Neutrophil (primary cell): ENCODE results near the gene XXYLT1.

Source experiments
- H3K27ac ChIP-seq: fragments of 200-600 bp; sonication (generic); 2 replicates; pipeline ENCODE4 v1.5.1; 2016; ENCODE audit warnings: mild to moderate bottlenecking, moderate library complexity
- H3K27me3 ChIP-seq: fragments of 200-600 bp; sonication (generic); 2 replicates; pipeline ENCODE4 v1.6.0; 2016; ENCODE audit warnings: mild to moderate bottlenecking
- H3K36me3 ChIP-seq: fragments of 200-600 bp; sonication (generic); 2 replicates; pipeline ENCODE4 v1.5.1; 2017
- H3K4me1 ChIP-seq, 2 experiments: fragments of 200-600 bp in 1 of 2; sonication (generic) in 1 of 2; 1 replicate in 1 of 2; 2 replicates in 1 of 2; pipeline versions ENCODE4 v1.5.1 to v1.6.1; 2013 to 2016; ENCODE audit warnings: low read depth in 1 of 2, low read length in 1 of 2, mild to moderate bottlenecking in 1 of 2, moderate library complexity in 1 of 2; ENCODE audit not compliant: control insufficient read depth in 1 of 2, insufficient read depth in 1 of 2
- H3K4me3 ChIP-seq, 2 experiments: fragments of 200-600 bp in 1 of 2; sonication (generic) in 1 of 2; 1 replicate in 1 of 2; 2 replicates in 1 of 2; pipeline ENCODE4 v1.5.1; 2013 to 2016; ENCODE audit warnings: low read depth in 1 of 2, low read length in 1 of 2, mild to moderate bottlenecking in 1 of 2, moderate library complexity in 1 of 2
- H3K9me3 ChIP-seq: fragments of 200-600 bp; sonication (generic); 2 replicates; pipeline ENCODE4 v1.5.1; 2016
- CTCF ChIP-seq: fragments of 200-600 bp; sonication (generic); IDR thresholded peaks from 2 replicates; pipeline ENCODE4 v1.5.1; 2016; ENCODE audit warnings: antibody characterized with exemption

Gene XXYLT1

DNA sequence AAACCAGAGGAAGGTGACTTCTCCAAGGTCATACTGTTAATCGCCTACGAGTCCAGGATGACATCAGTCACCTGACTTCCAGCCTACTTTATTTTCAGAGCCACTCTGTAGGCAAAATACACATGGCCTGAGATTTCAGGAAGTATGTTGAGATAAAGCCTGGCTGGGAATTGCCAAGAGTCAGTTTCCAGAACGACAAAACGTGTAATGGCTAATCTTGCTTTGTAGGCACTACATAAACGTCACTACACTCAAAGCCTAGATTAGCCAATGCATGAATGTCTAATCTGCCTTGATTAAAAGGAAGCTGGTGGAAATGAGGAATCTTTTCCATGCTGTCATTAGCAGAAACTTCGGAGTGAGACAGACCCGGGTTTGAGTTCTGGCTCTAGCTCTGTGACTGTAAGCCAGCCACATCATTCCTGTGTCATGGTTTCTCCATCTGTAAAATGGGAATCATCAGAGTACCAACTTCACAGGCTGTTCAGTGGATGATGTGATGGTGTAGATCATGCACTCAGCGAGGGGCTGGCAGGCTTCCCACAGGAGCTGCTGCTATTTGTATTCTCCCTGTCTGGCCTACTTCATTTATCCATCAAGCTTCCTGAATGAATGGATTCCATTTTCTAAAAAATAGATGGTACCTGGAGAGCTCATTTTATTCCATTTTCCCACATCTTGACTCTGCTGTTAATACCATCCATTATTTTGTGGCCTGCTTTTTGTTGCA is 241.9 kb downstream of the XXYLT1 start:
- no peak overlapping the region for H3K27ac ChIP-seq
- H3K4me1 ChIP-seq: no peaks in the 10 kb centered on the region
- no peaks in the 10 kb centered on the region for H3K27me3 ChIP-seq
- no peak overlapping the region for H3K4me3 ChIP-seq
- no peaks in the 10 kb centered on the region for H3K36me3 ChIP-seq
- no peaks in the 10 kb centered on the region for H3K9me3 ChIP-seq
- TF ChIP-seq CTCF: no peak

DNA sequence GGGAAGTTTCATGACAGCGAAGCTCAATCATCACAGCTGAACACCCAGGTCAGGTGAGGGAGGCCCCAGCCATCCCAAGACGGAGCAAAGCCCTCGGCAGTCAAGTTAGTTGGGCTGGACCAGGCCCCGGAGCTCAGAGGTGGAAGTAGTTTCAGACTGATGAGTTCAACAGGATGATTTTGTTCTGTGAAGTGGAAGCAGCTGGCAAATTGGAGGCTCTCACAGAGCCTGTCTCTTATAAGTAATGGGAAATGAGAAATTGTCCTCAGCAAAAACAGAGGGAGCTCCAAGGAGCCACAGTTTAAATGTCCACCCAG is 245.1 kb downstream of the XXYLT1 start:
- Histone ChIP-seq H3K36me3 (no peaks in the 10 kb centered on the region), H3K27me3 (no peaks in the 10 kb centered on the region), H3K4me3 (no peak overlapping the region), H3K9me3 (no peaks in the 10 kb centered on the region), H3K27ac (no peak overlapping the region), H3K4me1 (no peaks in the 10 kb centered on the region)
- no peak for TF ChIP-seq CTCF

DNA sequence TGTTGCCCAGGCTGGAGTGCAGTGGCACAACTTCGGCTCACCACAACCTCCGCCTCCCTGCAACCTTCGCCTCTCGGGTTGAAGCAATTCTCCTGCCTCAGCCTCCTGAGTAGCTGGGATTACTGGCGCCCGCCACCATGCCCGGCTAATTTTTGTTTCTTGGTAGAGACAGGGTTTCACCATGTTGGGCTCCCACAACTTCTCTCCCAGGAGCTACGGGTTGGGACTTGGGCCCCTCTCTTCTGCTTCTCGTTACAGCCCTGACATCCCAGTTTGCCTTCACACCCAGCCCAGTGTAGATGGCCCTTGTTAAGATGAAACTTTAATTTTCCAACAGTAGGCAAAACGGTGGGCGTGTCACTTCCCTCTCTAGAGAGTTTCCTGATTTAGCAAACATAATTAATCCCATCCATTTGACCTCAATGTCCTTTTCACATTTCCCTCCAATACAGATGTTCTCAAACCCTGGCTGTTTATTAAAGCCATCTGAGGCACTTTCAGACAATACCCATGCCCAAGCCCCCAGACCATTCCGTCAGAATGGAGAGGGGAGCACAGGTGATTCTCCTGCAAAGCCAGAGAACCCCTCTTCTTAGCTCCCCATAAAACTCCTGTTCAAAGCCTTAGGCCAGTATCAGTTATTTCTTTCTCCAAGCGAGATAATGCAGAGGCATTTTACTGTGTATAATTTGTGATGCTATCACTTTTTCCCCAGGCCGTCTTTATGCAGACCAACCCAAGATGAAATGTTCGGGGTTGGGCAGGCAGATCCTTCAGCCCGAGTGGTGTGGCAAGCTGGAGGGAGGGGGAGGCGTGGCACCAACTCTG is 245.7 kb downstream of the XXYLT1 start:
- Histone ChIP-seq H3K4me3 (no peak overlapping the region), H3K27ac (no peak overlapping the region), H3K27me3 (no peaks in the 10 kb centered on the region), H3K36me3 (no peaks in the 10 kb centered on the region), H3K4me1 (no peaks in the 10 kb centered on the region), H3K9me3 (no peaks in the 10 kb centered on the region)
- no peak for TF ChIP-seq CTCF

GRCh38 chr3:195023989-195024388 is 247.0 kb downstream of the XXYLT1 start:
- no peaks in the 10 kb centered on the region for H3K27me3 ChIP-seq
- no peak for TF ChIP-seq CTCF
- H3K4me3 ChIP-seq: no peak overlapping the region
- H3K36me3 ChIP-seq: no peaks in the 10 kb centered on the region
- no peaks in the 10 kb centered on the region for H3K4me1 ChIP-seq
- H3K27ac ChIP-seq: no peak overlapping the region
- no peaks in the 10 kb centered on the region for H3K9me3 ChIP-seq

- Histone ChIP-seq H3K9me3 (no peaks in the 10 kb centered on the region), H3K27me3 (no peaks in the 10 kb centered on the region), H3K36me3 (no peaks in the 10 kb centered on the region), H3K27ac (no peak overlapping the region), H3K4me1 (no peaks in the 10 kb centered on the region), H3K4me3 (no peak overlapping the region)
- TF ChIP-seq CTCF: no peak
Measured at GRCh38 chr3:195023576-195023975, 247.4 kb downstream of the XXYLT1 start.
